Stimulated activated CD4-positive, alpha-beta T cell treated with anti-CD3 and anti-CD28 coated beads, Interleukin-1b, Interleukin-23, amount 100 ng/mL, for 4 hours (primary cell): ENCODE results near the gene IRF2.

ENCODE experiments used
- DNase-seq, 2 donors: peaks; one replicate each; pipeline ENCODE4 v3.0.0-alpha.2; 2020; ENCODE audit warnings: low read depth in 2 of 2

IRF2 gene

DNA sequence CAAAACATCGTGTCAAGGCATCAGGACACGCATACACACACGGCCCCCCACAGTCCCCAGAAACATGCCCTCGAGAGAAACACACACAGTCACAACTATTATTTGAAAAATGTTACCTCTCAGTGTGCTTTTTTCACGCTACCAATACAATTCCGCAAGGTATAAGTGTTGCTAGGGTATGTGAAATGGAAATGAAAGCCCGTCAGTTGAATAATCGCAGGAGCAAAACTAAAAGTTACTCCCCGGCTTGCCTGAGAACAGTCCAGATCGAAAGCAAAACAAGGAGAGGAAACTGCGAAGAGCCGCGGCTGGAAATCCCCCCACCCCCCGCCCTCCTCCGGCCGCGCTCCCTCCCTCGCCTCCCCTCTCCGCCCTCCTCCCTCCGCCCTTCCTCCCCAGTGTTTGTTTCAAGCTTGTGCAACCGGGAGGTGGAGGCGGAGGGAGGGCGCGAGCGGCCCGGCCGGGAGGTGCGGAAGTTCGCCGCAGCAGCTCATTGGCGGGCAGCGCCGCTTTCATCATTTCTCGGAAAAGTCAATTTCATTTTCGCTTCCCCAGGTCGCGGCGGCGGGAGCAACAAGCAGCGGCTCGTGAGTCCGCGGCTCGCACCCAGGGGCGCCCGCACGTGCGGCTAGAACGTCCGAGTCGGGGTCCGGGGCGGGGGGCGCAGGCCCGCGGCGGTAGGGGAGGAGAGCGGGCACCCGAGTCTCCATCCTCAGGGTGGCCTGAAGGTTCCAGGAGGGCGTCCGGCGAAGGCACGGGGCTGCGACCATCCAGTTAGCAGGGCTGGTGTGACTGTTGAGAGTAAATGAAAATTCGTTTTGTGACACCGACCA is at the start of gene IRF2:
TSS of gene IRF2 (minus strand) at position 288 of the 833 bp plus-strand sequence. CDS start 45,486 bp downstream, outside the sequence.
- peak; percentile 88 to 94 for DNase-seq

DNA sequence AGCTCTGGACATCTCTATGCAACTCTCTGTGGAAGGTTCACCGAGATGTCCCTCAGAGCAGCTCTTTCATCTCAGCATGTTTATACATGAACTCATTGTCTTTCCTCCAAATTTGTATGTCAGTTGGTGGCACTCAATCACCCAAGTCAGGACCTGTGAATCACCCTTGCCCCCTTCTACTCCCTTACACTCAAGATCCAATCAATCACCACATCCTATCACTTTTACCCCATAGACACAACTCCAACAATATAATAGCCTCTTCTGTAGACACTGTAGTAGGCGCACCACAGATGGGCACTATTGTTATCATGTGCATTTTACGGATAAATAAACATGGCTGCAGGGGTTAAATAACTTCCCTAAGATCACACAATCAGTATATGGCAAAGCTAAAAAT is 41.3 kb upstream of the IRF2 start:
- no peak for DNase-seq

DNA sequence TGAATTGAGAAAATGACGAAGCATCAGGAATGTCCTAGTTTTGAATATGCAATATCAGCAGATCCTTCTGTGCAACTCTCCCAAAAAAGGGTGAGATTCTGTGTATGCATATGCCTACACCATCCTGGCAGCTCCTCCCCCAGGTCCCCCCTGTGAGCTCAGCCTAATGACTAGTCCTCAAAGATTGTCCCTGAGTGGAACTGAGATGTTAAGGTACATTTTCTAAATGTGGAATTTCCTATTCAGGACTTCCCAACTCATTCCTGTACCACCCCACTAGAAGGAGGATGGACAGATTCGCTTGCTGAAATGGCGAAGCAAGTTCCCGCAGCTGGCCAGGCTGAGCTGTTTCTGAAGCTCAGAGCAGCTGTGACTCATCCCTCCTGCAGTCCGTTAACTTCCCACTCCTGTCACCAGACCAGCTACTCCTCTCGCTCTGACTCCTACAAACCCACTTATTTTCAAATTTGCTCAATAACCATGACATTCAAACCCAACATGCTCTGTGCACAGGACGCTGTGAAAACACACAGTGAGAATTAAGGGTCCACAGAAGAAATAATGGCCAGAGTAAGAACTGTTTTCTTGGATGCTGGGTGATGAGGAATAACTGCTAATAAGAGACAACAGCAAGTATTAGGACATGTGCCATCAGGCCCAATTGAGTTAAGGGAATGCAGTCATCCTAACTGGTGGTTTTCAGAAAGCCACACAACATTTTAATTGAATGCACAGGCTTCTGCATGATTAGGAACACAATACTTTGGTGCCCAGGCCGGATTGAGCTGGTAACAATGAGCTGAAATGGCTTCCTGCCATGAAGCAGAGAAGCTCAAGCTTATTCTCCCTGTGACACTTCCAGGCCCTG is 40.0 kb upstream of the IRF2 start:
- DNase-seq = peak in 1 of 2 donors; percentile 41

DNA sequence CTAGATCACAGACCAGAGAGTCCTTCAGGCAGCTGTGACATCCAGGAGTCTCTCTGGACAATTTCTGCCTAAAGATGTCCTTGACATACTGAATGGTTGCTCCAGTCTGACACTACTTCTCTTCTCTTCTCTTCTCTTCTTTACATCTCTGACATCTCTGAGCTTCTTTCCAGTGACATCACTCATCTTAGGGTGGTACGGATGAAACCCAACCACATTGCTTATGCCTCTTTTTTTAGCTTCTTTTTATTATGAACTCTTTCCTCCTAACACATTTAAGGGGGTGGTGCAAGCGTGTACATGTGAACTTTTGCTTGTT is 39.4 kb upstream of the IRF2 start:
- no peak for DNase-seq

DNA sequence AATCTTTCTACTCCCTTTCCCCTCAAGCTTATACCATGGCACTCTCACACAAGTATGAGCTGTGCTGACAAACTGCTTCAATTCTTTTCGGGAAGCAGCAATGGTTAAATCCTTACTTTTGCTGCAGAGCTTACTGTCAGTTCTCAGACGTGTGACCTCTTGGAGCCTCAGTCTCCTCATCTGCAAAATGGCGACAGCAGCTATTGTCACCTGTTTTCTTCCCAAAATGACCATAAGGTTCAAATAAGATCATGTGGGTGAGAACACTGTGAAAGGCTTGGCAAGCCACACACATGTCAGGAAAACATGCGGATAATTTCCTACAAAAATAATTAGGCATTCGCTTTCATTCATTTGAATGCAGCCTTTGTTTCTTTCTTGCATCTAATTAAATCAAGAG is 36.8 kb upstream of the IRF2 start:
- DNase-seq = no peak

DNA sequence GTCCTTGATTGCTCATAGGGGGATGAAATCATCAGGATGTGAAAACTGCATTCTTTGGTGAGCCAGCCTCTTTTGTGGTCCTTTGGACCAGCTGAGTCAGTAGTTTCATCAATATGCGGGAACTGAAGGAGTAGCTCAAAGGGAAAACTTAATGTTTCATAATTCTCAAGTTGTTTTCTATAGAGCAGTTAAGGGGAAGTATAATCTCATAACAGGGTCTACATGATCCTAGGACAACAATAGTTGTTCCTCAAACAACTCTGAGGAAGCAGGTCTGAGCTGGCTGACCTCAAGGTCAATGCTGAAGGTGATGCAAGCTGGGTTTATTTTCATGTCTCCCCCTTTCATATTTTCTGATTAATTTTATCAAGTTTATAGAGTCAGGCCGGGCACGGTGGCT is 36.1 kb upstream of the IRF2 start:
- DNase-seq = no peak

DNA sequence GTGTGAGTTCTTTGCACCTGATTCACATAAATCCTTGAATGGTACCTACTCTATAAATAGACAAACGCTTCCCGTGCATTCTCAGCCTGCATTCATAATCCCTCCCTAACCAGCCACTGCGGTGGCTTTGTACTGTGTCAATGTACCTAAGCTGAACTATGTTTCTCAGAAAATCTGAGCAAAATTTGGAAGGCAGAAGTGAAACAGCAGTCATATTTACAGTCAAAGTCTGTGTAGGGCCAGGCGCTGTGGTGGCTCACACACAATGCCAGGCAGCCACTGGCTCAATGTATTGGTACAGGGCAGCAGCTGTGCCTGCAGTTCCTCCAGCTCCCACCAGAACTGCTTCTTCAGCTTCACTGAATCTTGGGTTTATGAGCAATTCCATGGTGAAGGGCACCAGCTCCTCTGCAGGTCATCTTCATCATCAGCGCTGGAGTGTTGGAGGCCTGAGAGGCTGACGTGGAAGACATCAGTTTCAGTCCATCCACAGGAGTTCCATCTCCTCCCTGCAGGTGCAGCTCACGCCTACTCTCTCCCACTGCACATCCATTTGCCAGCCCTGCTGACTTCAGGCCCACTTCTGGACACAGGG is 32.3 kb upstream of the IRF2 start:
- no peak for DNase-seq

DNA sequence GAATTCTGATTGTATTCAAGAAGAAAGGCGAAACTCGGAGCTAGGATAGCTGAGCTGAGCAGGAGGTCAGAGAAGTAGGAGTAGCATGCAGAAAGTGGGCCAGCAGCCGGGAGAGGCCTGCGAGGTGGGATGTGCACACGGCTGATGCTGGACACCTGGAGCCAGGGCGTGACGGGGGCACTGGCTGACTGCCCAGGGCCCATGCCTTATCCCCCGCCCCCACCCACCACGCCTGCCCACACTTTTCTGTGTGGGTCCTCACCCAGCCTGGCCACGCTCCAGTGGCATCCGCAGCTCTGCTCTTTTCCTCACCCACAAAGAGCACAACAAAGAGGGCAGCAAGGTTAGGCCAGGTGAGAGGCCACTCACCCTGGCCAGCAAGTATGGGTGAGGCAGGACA is 30.0 kb upstream of the IRF2 start:
- DNase-seq = no peak

DNA sequence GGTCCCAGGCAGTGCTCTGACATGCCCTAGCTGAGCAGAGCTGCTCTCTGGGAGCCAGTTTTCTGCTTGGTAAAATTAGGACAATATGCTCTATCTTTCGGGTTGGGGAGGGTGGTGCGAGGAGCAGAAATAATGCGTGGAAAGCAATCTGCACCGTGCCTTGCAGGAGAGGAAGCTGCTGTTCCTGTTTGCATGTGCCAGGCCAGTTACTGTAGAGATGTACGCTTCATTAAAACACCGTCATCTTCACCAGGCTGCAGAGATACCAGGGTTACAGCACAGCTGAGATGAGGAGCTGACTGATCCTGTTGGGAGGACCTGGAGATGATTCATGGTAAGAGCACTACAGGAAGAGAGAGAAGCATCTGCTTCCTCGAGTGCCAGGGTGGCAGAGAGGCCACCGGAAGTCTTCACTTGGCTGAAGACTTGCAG is 29.5 kb upstream of the IRF2 start:
- DNase-seq = no peak

DNA sequence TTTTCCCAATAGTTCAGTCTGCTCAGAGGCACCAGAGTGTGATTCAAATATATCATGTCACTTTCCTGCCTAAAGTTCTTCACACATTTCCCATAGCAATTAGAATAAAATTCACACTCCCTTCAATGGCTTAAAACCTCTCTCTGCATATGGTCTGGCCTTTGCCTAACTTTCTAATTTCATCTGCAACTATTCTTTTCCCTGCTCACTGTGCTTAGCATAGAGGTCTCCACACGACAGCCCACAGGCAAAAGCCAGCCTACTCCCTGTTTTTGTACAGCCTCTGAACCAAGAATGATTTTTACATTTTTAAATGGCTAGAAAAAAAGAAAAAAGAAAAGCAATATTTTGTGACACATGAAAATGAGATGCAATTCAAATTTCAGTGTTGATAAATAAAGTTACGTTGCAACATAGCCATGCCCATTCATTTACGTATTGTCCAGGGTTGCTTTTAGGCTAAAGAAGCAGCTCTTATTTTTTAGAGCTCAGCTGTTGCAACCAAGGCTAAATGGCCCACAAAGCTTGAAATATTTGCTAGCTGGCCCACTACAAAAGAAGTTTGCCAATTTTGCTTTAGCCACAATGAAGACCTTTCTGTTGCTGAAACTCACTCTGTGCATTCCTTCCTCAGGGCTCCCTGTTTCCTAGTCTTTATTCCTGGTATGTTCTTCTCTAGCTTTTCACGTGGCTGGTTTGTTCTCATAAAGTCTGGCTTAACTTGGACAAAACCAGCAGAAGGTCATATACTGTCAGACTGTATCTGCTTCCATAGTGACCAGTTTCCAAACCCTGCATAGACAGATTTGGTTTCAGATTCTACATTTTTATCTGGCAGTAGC is 26.6 kb upstream of the IRF2 start:
- DNase-seq = no peak

DNA sequence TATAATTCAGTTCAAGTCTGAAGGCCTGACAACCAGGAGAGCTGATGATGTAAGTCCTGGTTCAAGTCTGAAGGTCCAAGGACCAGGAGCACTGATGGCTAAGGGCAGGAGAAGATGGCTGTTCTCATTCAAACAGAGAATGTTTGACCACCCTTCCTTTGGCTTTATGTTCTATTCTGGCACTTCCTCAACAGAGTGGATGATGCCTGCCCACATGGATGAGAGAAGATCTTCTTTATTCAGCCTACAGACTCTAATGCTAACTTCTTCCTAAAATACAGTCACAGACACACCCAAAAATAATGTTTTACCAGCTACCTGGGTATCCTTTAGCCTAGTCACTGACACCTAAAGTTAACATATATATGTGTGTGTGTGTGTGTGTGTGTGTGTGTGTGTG is 25.6 kb upstream of the IRF2 start:
- no peak for DNase-seq

DNA sequence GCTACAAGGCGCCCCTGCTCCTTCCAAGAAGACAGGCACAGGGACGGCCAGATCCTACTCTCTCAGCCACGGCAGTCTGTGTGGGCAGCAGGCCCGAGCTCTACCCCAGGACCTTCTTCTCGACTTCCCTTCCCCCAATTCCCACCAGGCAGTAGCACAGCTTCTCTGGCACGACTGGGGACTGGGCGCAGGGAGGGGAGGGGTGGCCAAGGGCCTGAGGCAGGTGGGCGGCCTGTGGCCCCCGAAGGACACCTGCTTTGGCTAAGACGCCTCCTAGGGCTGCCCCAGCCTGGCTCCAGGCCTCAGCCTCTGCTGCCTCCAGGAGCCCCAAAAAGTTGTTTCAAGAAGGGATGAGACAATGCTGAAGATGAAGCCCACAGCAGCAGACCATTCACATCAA is 24.2 kb upstream of the IRF2 start:
- DNase-seq = no peak

DNA sequence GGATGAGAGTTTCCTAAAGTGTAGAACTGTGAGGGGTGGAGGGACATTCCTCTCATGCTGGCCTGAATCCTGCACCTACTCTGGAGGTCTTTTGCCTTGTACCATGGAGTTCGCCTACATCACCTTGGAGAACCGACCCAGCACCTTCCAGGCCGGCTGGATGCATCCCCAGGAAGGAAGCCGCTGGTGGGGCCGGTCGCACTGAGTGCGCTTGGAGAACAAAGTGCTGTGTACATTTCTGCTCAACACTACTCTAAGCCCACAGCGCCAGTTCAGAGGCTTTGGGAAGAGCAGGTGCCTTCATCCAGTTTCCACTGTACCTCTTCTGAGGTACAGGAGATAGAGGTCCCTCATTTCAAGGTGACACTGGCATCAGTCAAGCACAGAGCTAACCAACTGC is 15.4 kb upstream of the IRF2 start:
- DNase-seq = no peak

DNA sequence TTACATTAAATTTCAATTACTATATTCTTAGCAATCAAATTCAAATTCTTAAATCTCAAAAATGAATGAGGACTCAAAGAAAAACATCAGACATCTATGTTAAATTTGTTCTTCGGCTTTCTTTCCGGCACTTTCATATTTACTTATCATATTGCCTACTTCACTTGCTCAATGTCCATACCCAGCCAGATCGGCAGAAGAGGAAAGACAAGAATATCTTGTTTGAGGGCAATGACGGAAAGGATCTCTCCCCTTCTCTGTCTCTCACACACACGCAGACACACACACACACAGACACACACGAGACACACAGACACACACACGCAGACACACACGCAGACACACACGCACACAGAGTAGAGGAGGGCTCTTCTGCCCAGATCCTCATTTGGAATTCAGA is 13.2 kb upstream of the IRF2 start:
- no peak for DNase-seq

DNA sequence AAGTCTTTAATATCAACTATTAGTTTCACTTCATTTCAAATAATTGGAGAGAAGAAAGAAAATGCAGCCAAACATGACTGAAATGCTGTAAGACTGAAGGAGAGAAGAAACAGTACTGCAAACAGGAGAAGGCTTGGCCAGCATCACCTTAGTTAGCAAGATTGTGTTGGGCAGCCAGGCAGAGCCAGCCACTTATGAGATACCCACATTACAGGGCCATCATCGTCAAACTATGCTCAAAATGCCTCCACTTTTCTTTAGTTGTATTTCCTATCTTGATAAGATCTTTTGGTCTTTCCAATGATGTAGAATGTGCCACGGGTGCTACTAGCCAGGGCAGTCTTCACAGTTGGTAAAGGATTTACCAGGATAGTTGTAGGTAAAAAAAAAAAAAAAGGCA is 10.9 kb upstream of the IRF2 start:
- DNase-seq = no peak

DNA sequence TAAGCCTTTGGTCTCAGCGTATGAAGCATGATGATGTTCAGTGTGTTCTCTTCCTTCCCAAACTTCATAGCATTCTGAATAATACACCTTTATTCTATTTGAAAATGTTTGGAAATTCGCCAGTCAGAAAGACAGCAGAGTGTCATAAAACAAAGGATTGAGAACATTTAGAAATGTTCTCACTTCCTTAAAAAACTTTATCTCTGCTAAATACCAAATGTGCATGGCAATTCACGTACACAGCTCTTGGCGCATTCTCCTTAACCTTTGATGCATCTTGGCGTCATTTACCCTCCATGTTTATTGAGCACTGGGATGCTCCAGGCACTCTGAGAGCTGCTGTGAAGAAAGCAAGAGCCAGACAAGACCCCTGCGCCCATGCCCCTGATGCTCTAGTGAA is 7.2 kb upstream of the IRF2 start:
- DNase-seq = no peak

DNA sequence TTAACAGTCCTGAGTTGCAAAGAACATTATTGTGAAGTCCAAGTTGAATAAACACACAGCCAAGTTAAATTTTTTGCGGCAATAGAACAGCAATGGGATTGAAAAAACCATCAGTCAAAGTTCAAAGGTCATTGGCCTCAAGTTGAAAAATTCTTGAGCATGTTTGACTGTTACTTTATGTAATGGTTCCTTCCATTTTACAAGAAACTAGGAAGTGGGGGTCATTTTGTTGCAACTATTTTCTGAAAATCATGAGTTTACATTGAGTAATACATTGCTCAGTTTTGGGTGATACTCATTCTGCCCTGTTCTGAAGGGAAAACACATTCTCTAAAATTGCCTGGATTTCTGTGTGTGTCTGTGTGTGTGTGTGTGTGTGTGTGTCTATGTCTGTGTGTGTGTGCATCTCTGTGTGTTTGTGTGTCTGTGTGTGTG is 5.2 kb upstream of the IRF2 start:
- no peak for DNase-seq

DNA sequence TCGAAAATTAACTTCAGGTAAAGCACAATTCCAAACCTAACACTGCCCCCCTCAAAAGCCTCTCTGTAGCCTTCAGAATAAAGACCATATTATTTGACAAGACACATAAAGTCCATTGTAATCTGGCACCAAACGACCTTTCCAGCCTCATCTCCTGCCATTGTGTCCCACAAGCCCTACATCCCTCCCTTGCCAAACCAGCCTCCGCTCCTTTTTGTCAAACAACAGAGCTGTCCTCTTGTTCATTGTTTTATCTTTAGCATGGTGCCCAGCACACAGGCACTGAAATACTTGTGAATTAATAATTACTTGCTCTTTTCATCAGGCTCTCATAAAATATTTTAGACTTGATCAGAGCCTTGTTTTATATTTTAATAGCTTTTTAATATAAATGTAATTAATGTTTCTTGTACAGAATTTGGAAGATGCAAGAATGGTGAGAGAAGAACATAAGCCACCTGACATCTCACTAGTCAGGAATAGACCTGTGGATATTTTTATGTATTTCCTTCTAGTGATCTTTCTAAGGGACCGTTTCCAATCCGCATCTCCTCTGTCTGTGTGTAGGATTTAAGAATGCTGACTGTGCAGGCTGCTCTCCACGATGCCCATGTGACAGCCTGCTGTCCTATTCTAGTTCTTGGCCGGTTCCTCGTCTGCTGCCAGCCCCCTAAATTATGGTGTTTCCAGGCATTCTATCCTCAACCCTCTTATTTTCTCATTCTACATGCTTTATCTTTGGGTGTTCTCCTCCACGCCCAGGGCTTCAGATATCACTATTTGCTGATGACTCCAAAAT is 3.0 kb upstream of the IRF2 start:
- DNase-seq = no peak

DNA sequence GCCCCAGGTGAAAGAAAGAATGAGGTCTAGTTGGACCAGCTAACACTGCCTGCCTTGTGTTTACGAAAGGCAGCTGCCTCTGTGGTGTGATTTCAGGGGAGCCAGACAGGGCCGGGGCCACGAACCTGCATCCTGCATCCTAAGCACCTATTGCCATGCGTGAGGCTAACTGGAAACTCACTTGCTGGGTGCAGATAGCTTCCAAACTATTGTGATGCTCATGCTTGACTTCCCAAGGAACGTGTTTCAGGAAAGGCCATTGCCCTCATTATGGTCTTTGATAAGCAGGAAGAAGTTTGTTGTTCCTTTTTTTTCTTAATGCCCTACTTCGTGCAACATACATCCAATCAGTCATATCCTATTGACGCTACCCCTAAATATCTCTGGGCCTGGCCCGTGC is 2.3 kb upstream of the IRF2 start:
- peak in 1 of 2 donors; percentile 14 for DNase-seq

DNA sequence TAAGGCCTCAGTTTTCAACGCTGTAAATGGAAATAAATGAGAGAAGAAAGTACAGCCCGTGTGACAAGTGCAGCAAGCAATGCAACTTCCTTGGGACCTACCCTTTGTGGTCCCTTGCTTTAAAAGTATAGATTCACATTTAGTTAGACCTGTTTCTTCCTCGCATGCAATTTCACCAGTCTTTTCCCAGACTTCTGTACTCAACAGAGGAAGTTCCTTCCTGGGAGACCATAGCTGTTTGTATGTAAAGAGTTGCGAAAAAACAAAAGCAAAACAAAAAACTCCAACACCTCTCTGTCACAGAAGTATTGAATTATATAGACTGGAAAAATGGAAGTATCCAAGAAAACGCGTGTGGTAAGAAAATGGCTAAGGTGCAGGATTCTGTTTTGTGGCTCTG is 1.1 kb upstream of the IRF2 start:
- DNase-seq = no peak

DNA sequence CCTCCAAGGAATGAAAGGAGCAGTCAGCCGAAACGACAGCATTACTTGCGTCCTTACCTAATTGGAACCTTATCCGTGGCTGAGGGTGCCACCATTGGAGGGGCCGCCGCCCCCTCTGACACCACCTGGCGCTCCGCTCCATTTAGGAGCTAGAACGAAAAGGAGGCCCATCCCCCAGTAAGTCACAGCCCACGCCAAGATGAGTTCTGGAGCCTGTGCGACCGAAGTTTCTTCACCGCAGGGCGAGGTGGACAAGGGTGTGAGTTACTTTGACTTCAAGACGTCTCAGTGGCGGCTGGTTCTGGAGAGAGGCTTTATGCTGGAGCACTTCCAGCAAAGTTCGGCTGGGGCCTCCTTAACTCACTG is 729 bp upstream of the IRF2 start:
- DNase-seq = peak in 1 of 2 donors; percentile 49
